22Rv1 (cell line): ENCODE measurements around the gene SAPCD2.

Experiments
- CTCF ChIP-seq: fragments of 450-650 bp; IDR thresholded peaks from 2 replicates; pipeline ENCODE4 v1.5.1; 2017; ENCODE audit warnings: mild to moderate bottlenecking
- ZFX ChIP-seq: fragments of 450-650 bp; IDR thresholded peaks from 2 replicates; pipeline ENCODE4 v1.6.1; 2017; ENCODE audit warnings: antibody characterized with exemption, borderline replicate concordance

GRCh38 chr9:137064880-137065164, 5.5 kb downstream of the SAPCD2 start:
- TF ChIP-seq CTCF (no peak), ZFX (no peak)
